Stimulated activated CD4-positive, alpha-beta T cell treated with anti-CD3 and anti-CD28 coated beads, Interleukin-4, amount 100 ng/mL, for 4 hours (primary cell): Measurements from ENCODE around the gene KLHDC1.

Source experiments
- DNase-seq, 2 experiments: peaks; one replicate each; pipeline ENCODE4 v3.0.0-alpha.2; 2020

Gene KLHDC1

GRCh38 chr14:49796025-49796424 lies 103.1 kb downstream of the KLHDC1 start:
- no peak for DNase-seq
